ENCODE results near the gene PRR16.
"Not testable (repeated sequence)": the region's sequence is repeated elsewhere in the genome, so short reads cannot be mapped to it uniquely, and the experiment has no call there.

The PRR16 gene

GRCh38 chr5:120450910-120451309 is 13.2 kb upstream of the PRR16 start:
- H3K4me3 ChIP-seq (ENCODE audit: low read depth, low read length): no peak overlapping the region
- TF ChIP-seq CTCF (IDR thresholded peaks at IDR 0.05; ENCODE audit: low read depth, low read length, missing control alignments): no peak
- in situ Hi-C loops (cut with HindIII; ENCODE audit: low sequenced_read_pairs): no loop called here
- no peak for DNase-seq (ENCODE audit: low read depth)

DNA sequence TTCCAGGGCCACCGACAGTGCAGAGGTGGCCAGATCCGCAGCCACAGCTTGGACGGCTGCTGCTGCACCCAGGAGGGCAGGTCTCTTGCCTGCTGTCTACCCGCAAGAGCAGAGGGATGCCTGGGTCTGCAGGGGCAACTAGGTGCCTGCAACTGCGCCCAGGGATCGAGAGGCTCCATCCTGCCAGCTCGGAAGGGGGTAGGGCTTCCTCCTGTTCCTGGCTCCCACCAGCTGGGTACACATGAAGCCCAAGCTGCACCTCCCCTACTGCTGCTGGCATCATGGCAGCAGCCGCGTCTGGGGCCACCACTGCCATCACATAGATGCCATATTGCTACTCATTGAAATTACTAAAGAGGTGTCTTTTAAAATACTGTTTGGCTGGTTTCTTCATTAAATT is 12.7 kb upstream of the PRR16 start:
- no peak for TF ChIP-seq CTCF (IDR thresholded peaks at IDR 0.05; ENCODE audit: low read depth, low read length, missing control alignments)
- in situ Hi-C loops (cut with HindIII; ENCODE audit: low sequenced_read_pairs): no loop called here
- DNase-seq (ENCODE audit: low read depth): no peak
- no peak overlapping the region for H3K4me3 ChIP-seq (ENCODE audit: low read depth, low read length)

DNA sequence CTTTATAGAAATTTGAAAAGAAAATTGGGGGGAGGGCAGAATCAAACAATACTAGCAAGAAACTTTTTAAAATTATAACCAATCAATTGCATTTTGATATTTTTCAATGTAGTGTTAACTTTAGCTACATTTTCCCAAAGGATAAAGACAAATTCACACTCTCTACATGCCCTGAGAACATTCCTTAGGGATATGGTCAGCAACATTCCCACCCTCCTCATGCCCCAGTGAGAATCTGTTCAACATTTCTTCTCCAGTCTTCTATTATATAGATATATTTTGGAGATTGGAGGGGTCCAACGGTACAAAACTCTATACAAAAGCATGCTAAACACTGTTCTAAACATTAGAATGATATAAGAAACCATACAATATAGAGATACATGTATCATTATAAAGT is 11.6 kb upstream of the PRR16 start:
- in situ Hi-C loops (cut with HindIII; ENCODE audit: low sequenced_read_pairs): no loop called here
- DNase-seq (ENCODE audit: low read depth): no peak
- no peak for TF ChIP-seq CTCF (IDR thresholded peaks at IDR 0.05; ENCODE audit: low read depth, low read length, missing control alignments)
- H3K4me3 ChIP-seq (ENCODE audit: low read depth, low read length): no peak overlapping the region

DNA sequence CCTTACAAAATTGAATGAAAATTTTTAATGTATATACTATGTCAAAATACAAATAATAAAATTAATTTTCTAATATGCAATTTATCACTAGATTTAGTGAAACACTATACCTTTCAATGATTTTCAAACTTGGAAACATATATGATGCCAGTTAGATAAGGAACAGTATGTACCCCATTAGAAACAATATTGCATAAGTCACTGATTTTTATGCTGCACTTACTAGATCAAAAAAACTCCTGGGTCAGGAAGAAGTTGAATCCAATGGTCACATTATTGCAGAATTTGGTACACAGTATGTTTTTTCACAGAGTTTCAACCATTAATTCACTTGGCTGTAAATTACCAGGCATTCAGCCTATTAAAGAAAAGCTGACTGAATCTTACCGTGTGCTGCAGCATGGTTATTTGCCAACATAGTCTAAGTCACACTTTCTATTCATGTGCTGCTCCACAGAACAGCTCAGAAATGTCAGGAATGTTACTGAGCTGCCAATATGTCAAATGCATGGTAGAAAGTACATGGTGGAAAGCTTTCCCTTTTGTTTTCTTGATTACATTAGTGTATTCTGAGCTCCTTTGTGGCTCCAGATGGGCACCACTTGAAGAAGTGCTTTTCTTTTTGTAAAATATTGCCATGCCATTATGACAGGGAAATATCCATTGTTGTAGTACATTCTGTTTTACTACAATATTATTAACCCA is 9.9 kb upstream of the PRR16 start:
- no peak for TF ChIP-seq CTCF (IDR thresholded peaks at IDR 0.05; ENCODE audit: low read depth, low read length, missing control alignments)
- no peak overlapping the region for H3K4me3 ChIP-seq (ENCODE audit: low read depth, low read length)
- in situ Hi-C loops (cut with HindIII; ENCODE audit: low sequenced_read_pairs): no loop called here
- DNase-seq (ENCODE audit: low read depth): peak; percentile 92

GRCh38 chr5:120456006-120456405 is 8.1 kb upstream of the PRR16 start:
- H3K4me3 ChIP-seq (ENCODE audit: low read depth, low read length): no peak overlapping the region
- DNase-seq (ENCODE audit: low read depth): no peak
- in situ Hi-C loops (cut with HindIII; ENCODE audit: low sequenced_read_pairs): no loop called here
- TF ChIP-seq CTCF (IDR thresholded peaks at IDR 0.05; ENCODE audit: low read depth, low read length, missing control alignments): no peak

GRCh38 chr5:120457839-120458507 is 6.1 kb upstream of the PRR16 start:
- no peak overlapping the region for H3K4me3 ChIP-seq (ENCODE audit: low read depth, low read length)
- in situ Hi-C loops (cut with HindIII; ENCODE audit: low sequenced_read_pairs): no loop called here
- DNase-seq (ENCODE audit: low read depth): no peak
- TF ChIP-seq CTCF (IDR thresholded peaks at IDR 0.05; ENCODE audit: low read depth, low read length, missing control alignments): peak; percentile 63

DNA sequence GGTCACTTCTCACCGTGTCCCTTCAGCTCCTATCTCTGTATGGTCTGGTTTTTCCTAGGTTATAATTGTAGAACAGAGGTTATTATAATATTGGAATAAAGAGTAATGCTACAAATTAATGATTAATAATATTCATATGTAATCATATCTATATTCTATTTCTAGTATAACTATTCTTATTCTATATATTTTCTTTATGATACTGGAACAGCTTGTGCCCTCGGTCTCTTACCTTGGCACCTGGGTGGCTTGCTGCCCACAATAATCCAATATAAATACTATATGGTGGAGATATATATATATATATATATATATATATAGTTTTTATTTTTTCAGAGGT is 5.6 kb upstream of the PRR16 start:
- in situ Hi-C loops (cut with HindIII; ENCODE audit: low sequenced_read_pairs); DNase-seq (ENCODE audit: low read depth); H3K4me3 ChIP-seq (ENCODE audit: low read depth, low read length): not testable (repeated sequence)

Data from astrocyte of the cerebellum (primary cell).